HepG2 (cell line): ENCODE measurements around the gene PLGRKT. TPM values are rescaled to one million over a fixed set of nuclear protein-coding genes. Genes with fewer than 3 reads are reported as not detected.

Experiments
- ADNP ChIP-seq: sonication (generic); formaldehyde crosslinking; IDR thresholded peaks from 2 replicates; pipeline ENCODE4 v1.4.0; 2020; ENCODE audit warnings: missing genetic modification reagents
- EED ChIP-seq: sonication (generic); formaldehyde crosslinking; IDR thresholded peaks from 2 replicates; pipeline ENCODE4 v1.5.0; 2020; ENCODE audit warnings: mild to moderate bottlenecking, missing genetic modification reagents
- GATAD2A ChIP-seq: IDR thresholded peaks from 2 replicates; pipeline ENCODE4 v1.6.1; 2016
- GRHL1 ChIP-seq: sonication (generic); formaldehyde crosslinking; conservative IDR thresholded peaks from 2 replicates; pipeline ENCODE4 v1.8.0; 2022; ENCODE audit warnings: missing genetic modification reagents
- IKZF5 ChIP-seq: IDR thresholded peaks from 2 replicates; pipeline ENCODE4 v1.6.1; 2018; ENCODE audit warnings: missing genetic modification reagents, mild to moderate bottlenecking, missing compliant biosample characterization
- ISL2 ChIP-seq: sonication (generic); formaldehyde crosslinking; IDR thresholded peaks from 2 replicates; pipeline ENCODE4 v1.5.0; 2020; ENCODE audit warnings: missing genetic modification reagents
- PITX1 ChIP-seq: sonication (generic); formaldehyde crosslinking; IDR thresholded peaks from 2 replicates; pipeline ENCODE4 v1.5.1; 2020; ENCODE audit warnings: mild to moderate bottlenecking, missing genetic modification reagents
- RNF2 ChIP-seq: fragments of 450-650 bp; conservative IDR thresholded peaks from 2 replicates; pipeline ENCODE4 v1.6.1; 2016; ENCODE audit warnings: low read depth
- UBTF ChIP-seq: sonication (generic); formaldehyde crosslinking; IDR thresholded peaks from 2 replicates; pipeline ENCODE4 v1.4.0; 2020; ENCODE audit warnings: mild to moderate bottlenecking, missing genetic modification reagents
- ZNF441 ChIP-seq: sonication (generic); formaldehyde crosslinking; IDR thresholded peaks from 2 replicates; pipeline ENCODE4 v1.7.0; 2021; ENCODE audit warnings: missing genetic modification reagents, borderline replicate concordance
- polyA plus RNA-seq, 8 experiments: library from polyadenylated mRNA; depleted of rRNA in 3 of 8; stranded (reverse) in 7 of 8; unstranded in 1 of 8; fragments of >200 nt; fragmentation: Illumina TruSeq in 4 of 8; extraction: Trizol in 4 of 8; gene quantifications; 2 replicates each; pipeline versions ENCODE4 v1.2.1 to v1.2.3, GENCODE V29; 2011 to 2016; ENCODE audit warnings: low read depth in 4 of 8, missing spikeins in 1 of 8, mixed read lengths in 1 of 8; ENCODE audit not compliant: insufficient read depth in 1 of 8
- total RNA-seq, 5 experiments: library from RNA; depleted of rRNA; stranded (reverse); fragments of >200 nt; fragmentation: Illumina TruSeq; extraction: Trizol; gene quantifications; 2 replicates each; pipeline ENCODE4 v1.2.3, GENCODE V29; 2016; ENCODE audit warnings: low read depth in 1 of 5
- TF ChIP-seq, protein P1 (sequence below): sonication (generic); formaldehyde crosslinking; IDR thresholded peaks from 2 replicates; pipeline ENCODE4 v1.5.0; 2020; ENCODE audit warnings: mild to moderate bottlenecking, missing genetic modification reagents
- TF ChIP-seq, protein P2 (sequence below): sonication (generic); formaldehyde crosslinking; IDR thresholded peaks from 2 replicates; pipeline ENCODE4 v1.4.0; 2020; ENCODE audit warnings: missing genetic modification reagents
- TF ChIP-seq, protein P3 (sequence below): sonication (generic); formaldehyde crosslinking; IDR thresholded peaks from 2 replicates; pipeline ENCODE4 v1.4.0; 2020; ENCODE audit warnings: missing genetic modification reagents, mild to moderate bottlenecking, borderline replicate concordance
- TF ChIP-seq, protein P4 (sequence below): sonication (generic); formaldehyde crosslinking; IDR thresholded peaks from 2 replicates; pipeline ENCODE4 v1.5.0; 2020; ENCODE audit warnings: missing genetic modification reagents
- TF ChIP-seq, protein P5 (sequence below): sonication (generic); formaldehyde crosslinking; IDR thresholded peaks from 2 replicates; pipeline ENCODE4 v1.5.0; 2020; ENCODE audit warnings: missing genetic modification reagents

Gene PLGRKT
- total and polyA plus RNA-seq, 2 of the 13 experiments (the other 11 are each of a cell fraction or from before 2014, with no cell fraction given): 5.0 to 15.8 TPM

- TF ChIP-seq GRHL1 (CRISPR knock-in tag): no peak
- TF ChIP-seq EED: no peak
- TF ChIP-seq, protein P1, sequence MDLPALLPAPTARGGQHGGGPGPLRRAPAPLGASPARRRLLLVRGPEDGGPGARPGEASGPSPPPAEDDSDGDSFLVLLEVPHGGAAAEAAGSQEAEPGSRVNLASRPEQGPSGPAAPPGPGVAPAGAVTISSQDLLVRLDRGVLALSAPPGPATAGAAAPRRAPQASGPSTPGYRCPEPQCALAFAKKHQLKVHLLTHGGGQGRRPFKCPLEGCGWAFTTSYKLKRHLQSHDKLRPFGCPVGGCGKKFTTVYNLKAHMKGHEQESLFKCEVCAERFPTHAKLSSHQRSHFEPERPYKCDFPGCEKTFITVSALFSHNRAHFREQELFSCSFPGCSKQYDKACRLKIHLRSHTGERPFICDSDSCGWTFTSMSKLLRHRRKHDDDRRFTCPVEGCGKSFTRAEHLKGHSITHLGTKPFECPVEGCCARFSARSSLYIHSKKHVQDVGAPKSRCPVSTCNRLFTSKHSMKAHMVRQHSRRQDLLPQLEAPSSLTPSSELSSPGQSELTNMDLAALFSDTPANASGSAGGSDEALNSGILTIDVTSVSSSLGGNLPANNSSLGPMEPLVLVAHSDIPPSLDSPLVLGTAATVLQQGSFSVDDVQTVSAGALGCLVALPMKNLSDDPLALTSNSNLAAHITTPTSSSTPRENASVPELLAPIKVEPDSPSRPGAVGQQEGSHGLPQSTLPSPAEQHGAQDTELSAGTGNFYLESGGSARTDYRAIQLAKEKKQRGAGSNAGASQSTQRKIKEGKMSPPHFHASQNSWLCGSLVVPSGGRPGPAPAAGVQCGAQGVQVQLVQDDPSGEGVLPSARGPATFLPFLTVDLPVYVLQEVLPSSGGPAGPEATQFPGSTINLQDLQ (CRISPR knock-in tag): no peak
- TF ChIP-seq RNF2: peak; percentile 63; the same call in 1 of the 2 replicates
- peak; percentile 68 for TF ChIP-seq UBTF (CRISPR knock-in tag)
- TF ChIP-seq, protein P2, sequence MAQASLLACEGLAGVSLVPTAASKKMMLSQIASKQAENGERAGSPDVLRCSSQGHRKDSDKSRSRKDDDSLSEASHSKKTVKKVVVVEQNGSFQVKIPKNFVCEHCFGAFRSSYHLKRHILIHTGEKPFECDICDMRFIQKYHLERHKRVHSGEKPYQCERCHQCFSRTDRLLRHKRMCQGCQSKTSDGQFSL (CRISPR knock-in tag): no peak
- TF ChIP-seq GATAD2A: peak; percentile 46; the same call in 1 of the 2 replicates
- peak; percentile 37; the same call in 1 of the 2 replicates for TF ChIP-seq ADNP (CRISPR knock-in tag)
- no peak; the same call in 1 of the 2 replicates for TF ChIP-seq PITX1 (CRISPR knock-in tag)
- TF ChIP-seq ISL2 (CRISPR knock-in tag): peak; percentile 43; the same call in 1 of the 2 replicates
- TF ChIP-seq IKZF5 (CRISPR knock-in tag): peak; percentile 68; the same call in 1 of the 2 replicates
- TF ChIP-seq, protein P3, sequence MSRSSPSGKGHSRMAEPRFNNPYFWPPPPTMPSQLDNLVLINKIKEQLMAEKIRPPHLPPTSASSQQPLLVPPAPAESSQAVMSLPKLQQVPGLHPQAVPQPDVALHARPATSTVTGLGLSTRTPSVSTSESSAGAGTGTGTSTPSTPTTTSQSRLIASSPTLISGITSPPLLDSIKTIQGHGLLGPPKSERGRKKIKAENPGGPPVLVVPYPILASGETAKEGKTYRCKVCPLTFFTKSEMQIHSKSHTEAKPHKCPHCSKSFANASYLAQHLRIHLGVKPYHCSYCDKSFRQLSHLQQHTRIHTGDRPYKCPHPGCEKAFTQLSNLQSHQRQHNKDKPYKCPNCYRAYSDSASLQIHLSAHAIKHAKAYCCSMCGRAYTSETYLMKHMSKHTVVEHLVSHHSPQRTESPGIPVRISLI: no peak
- TF ChIP-seq, protein P4, sequence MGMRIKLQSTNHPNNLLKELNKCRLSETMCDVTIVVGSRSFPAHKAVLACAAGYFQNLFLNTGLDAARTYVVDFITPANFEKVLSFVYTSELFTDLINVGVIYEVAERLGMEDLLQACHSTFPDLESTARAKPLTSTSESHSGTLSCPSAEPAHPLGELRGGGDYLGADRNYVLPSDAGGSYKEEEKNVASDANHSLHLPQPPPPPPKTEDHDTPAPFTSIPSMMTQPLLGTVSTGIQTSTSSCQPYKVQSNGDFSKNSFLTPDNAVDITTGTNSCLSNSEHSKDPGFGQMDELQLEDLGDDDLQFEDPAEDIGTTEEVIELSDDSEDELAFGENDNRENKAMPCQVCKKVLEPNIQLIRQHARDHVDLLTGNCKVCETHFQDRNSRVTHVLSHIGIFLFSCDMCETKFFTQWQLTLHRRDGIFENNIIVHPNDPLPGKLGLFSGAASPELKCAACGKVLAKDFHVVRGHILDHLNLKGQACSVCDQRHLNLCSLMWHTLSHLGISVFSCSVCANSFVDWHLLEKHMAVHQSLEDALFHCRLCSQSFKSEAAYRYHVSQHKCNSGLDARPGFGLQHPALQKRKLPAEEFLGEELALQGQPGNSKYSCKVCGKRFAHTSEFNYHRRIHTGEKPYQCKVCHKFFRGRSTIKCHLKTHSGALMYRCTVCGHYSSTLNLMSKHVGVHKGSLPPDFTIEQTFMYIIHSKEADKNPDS: no peak
- TF ChIP-seq, protein P5, sequence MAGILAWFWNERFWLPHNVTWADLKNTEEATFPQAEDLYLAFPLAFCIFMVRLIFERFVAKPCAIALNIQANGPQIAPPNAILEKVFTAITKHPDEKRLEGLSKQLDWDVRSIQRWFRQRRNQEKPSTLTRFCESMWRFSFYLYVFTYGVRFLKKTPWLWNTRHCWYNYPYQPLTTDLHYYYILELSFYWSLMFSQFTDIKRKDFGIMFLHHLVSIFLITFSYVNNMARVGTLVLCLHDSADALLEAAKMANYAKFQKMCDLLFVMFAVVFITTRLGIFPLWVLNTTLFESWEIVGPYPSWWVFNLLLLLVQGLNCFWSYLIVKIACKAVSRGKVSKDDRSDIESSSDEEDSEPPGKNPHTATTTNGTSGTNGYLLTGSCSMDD (CRISPR knock-in tag): no peak
- no peak for TF ChIP-seq ZNF441
These were observed 12.8 kb upstream of the PLGRKT start, which contains the start of gene CD274 (continued) for GRCh38 chr9:5450359-5451091.
